Activated CD4-positive, alpha-beta T cell treated with anti-CD3 and anti-CD28 coated beads, Interleukin-2, amount 50 U/mL, for 4 hours (primary cell): ENCODE results near the gene SORCS2.

Experiments
- DNase-seq, 2 experiments: peaks; one replicate each; pipeline ENCODE4 v3.0.0-alpha.2; 2020

SORCS2 gene

GRCh38 chr4:7248857-7249256, 56.5 kb downstream of the SORCS2 start:
- no peak for DNase-seq

DNA sequence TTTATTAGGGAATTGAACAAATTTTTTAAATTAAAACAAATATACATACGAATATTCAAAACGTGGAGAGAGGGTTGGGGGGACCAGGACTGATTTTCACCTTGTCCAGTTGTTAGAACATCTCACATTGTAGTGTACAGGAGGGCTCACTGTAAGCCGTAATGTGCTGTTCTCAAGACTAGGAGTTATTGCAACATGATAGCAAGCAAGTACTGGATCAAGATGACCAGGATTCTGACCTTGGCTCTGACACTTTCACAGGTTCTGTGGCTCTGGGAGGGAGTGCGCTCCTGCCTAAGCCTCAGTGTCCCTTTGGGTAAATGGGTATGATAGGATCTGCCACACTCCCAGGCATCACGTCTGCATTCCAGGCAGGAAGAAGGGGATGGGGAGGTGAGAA, 59.0 kb downstream of the SORCS2 start:
- no peak for DNase-seq

DNA sequence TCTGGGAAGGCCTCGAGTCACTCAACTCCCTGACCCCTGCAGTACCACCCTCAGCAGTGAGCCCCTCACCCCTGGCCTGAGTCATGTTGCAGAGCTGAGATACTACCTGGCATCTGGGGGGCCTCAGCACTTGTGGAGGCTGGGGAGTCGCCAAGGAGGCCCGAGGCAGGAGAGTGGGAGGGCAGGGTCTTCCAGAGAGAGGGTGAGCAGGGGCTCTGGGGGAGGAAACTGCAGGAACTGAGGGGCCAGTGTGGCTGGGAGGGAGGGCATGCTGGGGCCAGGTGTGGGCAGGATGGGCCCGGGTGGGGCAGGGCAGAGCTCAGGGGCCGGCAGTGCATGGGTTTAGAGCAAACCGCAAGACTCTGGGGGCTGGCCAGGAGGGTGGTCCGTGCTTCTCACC, 59.7 kb downstream of the SORCS2 start:
- DNase-seq, result no peak

- no peak for DNase-seq
Observed at GRCh38 chr4:7252510-7253340, 60.4 kb downstream of the SORCS2 start.

DNA sequence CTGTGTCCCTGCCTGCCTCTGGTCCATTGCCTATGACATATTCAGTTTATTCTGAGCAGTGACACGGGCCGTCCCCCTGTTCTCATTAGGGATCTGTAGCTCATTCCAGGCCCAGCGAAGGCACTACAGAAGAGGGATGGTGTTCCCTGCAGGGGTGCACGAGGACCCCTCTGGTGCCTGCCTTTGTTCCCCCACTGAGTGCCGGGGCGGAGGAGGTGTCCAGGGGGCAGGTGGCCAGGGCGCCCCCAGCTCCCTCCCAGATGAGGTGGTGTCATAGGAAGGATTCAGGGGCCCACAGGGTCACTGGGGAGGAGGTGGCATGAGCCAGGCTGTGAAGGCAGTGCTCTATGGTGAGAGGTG, 61.0 kb downstream of the SORCS2 start:
- DNase-seq, result no peak

DNA sequence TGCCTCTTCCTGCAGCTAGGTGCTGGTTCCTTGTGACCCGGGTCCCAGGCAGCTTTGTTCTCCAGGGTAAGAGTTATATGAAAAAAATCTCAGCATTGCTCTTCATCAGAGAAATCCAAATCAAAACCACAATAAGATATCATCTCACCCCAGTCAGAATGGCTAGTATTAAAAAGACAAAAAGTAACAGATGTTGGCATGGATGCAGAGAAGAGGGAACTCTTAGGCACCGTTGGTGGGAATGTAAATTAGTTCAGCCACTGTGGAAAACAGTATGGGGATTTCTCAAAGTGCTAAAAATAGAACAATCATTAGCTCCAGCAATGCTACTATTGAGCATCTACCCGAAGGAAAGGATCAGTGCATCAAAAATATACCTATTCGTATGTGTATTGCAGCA, 61.5 kb downstream of the SORCS2 start:
- DNase-seq, result no peak

GRCh38 chr4:7254736-7255487, 62.6 kb downstream of the SORCS2 start:
- DNase-seq, result no peak

DNA sequence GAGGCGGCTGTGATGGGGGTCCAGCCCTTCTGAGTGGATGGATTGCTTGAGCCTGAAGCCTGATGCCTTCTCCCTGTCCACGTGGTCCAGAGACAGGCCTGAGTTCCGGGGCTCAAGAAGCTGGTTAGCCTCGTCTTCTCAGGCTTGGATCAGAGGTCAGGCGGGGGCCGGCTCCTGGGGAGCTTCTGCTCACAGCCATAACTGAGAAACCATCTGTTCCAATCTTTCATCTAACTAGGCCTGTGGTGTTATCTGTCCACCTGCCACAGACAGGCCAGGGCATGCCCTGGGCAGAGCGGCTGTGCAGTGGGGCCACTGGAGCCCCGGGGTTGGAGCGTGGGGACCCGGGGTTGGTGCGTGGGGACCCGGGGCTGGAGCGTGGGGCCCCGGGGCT, 63.1 kb downstream of the SORCS2 start:
- DNase-seq, result no peak

DNA sequence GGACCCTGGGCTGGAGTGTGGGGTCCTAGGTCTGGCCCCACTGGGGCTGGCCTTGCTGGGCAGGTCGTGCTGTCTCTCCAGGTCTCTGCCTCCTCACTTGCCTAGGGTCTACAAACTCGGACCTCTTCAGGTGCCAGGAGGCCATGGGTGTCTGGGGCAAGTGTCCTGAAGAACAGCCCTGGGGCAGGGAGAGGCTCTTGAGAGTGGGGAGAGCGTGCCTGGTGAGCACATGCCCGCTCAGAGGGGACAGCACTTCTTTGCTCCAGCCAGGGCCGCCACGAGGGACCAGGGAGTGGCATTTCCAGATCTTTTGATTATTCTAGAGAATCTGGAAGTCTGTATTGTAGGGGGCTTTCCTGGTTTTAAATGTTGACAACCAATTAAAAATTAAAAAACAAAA, 63.7 kb downstream of the SORCS2 start:
- DNase-seq, result no peak

GRCh38 chr4:7256984-7257810, 64.9 kb downstream of the SORCS2 start:
- DNase-seq, result no peak

- no peak for DNase-seq
Observed at GRCh38 chr4:7259039-7259438, 66.7 kb downstream of the SORCS2 start.

DNA sequence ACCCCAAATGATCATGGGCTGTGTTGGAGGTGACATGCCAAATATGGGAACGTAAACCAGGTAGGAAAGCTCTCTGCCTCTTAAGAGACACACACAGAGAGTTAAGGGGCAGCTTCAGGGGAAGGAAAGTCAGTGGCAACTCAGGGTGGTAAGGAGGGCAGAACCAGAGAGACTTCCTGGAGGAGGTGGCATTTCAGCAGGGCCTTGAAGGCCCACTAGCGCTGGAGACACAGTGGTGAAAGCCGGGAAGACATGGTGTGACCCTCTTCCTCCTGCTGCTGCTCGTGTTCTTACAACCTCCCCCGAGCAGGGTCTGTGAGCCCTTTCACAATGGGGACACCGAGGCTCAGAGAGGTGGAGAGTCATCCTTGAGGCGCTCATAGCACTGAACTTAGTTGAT, 68.2 kb downstream of the SORCS2 start:
- DNase-seq, result no peak

- no peak for DNase-seq
Observed at GRCh38 chr4:7261087-7261486, 68.7 kb downstream of the SORCS2 start.

- no peak for DNase-seq
Observed at GRCh38 chr4:7261536-7261935, 69.2 kb downstream of the SORCS2 start.

DNA sequence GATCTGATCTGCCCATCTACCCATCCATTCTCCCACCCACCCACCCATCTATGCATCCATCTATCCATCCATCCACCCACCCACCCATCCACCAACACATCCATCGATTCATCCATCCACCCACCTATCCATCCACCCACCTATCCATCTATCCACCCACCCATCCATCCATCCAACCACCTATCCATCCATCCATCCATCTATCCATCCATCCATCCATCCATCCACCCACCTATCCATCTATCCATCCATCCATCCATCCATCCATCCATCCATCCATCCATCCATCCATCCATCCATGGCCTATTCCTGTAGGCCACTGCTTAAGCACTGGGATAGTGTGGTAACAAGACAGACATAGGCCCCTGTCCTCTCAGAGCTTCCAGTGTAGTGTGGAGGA, 69.8 kb downstream of the SORCS2 start:
- DNase-seq, result no peak

- no peak for DNase-seq
Observed at GRCh38 chr4:7263166-7263565, 70.8 kb downstream of the SORCS2 start.

- DNase-seq, result no peak
Observed at GRCh38 chr4:7264694-7265093, 72.4 kb downstream of the SORCS2 start.

DNA sequence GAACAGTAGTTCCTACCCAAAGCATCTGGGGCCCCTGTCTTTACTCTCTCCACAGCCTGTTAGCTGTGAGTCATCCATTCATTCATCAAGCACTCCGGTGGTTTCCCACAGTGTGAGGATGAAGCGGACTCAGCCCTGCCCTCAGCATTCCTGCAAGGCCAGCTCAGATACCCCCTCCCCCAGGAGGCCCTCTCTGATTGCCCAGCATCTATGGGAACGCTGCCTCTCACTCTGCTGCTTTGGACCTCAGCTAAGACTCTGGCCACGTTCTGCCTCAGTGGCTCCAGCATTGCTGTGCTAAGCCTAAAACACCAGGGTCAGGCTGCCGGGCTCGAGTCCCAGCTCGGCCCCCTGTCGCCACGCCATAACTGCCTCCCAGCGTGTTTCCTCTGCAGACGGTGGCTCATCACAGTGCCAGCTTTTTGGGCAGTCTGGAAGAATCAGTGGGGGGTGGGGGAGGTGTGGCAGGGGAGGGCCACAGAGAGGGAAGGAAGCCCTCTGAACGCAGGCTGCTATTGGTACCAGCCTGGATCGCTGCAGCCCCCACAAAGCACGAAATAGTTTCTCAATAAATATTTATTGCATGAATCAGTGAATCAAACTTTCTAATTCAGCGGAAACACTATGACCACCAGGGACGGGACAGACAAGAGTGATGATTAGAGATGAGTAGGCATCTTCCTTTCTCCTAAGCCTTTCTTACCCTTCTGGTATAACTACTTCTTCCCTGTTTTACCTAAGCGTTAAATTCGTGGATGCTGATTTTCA, 74.4 kb downstream of the SORCS2 start:
- DNase-seq, result no peak

GRCh38 chr4:7267829-7268228, 75.5 kb downstream of the SORCS2 start:
- DNase-seq, result no peak

- DNase-seq, result no peak
Observed at GRCh38 chr4:7268941-7269340, 76.6 kb downstream of the SORCS2 start.

- DNase-seq, result no peak
Observed at GRCh38 chr4:7270121-7270520, 77.8 kb downstream of the SORCS2 start.

GRCh38 chr4:7272404-7272803, 80.1 kb downstream of the SORCS2 start:
- no peak for DNase-seq
